ENCODE data around the gene PAXX. TPM values are rescaled to one million over a fixed set of nuclear protein-coding genes. Genes with fewer than 3 reads are reported as not detected.

Gene PAXX
- 22.2 and 22.3 TPM in 2 replicates for total RNA-seq

GRCh38 chr9:136991993-136992818 is at the start of gene PAXX:
Gene PAXX, plus strand, starts transcription at chr9:136992422. Its CDS starts 22 bp downstream, at chr9:136992444.

DNA sequence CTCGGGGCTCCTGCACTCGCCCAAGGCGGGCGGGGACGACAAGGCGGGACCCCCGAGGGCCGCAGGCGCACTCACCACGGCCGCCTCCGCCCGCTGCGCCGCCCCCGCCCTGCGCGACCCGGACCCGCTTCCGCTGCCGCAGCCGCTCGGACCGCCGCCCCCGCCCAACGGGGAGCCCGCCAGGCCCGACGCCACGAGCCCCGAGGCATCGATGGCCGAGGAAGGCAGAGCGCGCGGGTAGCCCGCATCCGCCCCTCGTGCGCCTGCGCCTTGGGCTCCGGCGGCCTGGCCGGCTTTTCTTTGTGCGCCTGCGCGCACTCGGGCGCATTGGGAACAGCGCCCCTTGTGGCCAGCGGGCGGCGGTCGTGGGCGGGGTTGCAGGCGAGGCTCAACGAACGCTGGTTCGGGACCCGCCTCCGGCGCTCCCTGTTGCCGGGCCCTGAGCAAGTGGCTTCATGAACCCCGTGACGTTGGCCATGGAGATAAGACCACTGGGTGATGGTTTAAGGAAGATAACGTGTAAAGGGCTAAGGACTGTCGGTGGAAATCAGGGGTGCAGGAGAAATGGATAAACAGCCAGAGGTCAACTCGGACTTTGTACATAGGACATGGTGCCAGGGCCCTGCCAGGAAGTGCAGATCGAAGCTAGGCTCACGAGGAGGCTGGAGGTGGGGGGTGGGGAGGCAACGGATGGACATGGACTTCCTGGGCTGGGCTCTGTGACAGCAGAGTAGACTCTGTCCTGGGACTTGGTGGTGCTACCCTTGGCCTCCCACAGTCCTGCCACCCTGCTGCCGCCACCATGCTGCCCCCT is 47.5 kb upstream of the PAXX start, which contains the start of the genes C8G and FBXW5:
Gene C8G, plus strand, starts transcription at position 725 of the 814 bp plus-strand sequence. Its CDS starts 78 bp downstream, at position 803.
Gene FBXW5, minus strand, starts transcription at position 220 of the 814 bp plus-strand sequence. CDS start 655 bp downstream, outside the sequence.

DNA sequence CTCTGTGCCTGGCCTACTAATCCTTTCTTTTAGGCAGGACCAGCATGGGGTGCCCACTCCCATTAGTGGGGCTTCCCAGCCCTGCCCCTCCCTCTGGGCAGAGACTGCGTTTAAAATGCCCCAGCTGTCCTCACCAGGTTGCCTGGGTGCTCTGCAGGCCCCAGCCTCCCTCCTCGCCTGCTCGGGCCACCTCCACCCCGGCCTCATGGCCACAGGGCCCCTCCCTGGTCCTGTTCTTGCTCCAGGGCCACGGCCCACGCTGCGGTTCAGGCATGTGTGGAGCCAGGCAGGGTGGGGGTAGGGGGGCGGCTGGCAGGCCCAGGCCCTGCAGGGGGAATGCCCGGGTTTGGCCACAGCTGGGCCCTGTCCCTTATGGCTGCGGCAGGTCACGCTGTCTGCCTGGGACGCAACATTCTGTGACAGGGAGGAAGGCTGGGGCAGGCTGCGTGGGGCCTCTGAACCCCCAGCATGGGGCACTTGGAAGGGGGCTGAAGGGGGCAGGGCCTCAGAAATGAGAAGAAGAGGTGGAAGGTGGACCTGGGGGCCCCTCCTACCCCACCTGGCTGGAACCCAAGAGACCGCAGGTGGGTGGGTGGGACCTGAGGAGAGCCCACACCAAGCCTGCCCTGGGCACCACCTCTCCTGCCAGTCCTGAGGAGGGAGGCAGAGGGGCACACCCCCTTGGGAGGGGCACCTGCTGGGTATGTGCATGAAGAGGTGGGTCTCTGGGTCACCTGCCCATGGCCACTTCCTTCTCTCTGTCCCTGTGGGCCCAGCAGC is 40.5 kb upstream of the PAXX start, which contains the start of gene LCN12:
Gene LCN12, plus strand, starts transcription at position 733 of the 780 bp plus-strand sequence. CDS start 55 bp downstream, outside the sequence.

GRCh38 chr9:136977223-136977622 is 15.0 kb upstream of the PAXX start, which contains the start of gene PTGDS:
Gene PTGDS, plus strand, starts transcription at chr9:136977504. Its CDS starts 75 bp downstream, at chr9:136977579.

GRCh38 chr9:136982232-136983051 is 9.8 kb upstream of the PAXX start, which contains the start of gene LCNL1:
Gene LCNL1, plus strand, starts transcription at chr9:136982993. Its CDS starts 594 bp downstream, at chr9:136983587.

GRCh38 chr9:136996361-136997292 is 4.4 kb downstream of the PAXX start, which contains the start of gene CLIC3:
Gene CLIC3, minus strand, starts transcription at chr9:136996568. Its CDS starts 25 bp downstream, at chr9:136996543.

DNA sequence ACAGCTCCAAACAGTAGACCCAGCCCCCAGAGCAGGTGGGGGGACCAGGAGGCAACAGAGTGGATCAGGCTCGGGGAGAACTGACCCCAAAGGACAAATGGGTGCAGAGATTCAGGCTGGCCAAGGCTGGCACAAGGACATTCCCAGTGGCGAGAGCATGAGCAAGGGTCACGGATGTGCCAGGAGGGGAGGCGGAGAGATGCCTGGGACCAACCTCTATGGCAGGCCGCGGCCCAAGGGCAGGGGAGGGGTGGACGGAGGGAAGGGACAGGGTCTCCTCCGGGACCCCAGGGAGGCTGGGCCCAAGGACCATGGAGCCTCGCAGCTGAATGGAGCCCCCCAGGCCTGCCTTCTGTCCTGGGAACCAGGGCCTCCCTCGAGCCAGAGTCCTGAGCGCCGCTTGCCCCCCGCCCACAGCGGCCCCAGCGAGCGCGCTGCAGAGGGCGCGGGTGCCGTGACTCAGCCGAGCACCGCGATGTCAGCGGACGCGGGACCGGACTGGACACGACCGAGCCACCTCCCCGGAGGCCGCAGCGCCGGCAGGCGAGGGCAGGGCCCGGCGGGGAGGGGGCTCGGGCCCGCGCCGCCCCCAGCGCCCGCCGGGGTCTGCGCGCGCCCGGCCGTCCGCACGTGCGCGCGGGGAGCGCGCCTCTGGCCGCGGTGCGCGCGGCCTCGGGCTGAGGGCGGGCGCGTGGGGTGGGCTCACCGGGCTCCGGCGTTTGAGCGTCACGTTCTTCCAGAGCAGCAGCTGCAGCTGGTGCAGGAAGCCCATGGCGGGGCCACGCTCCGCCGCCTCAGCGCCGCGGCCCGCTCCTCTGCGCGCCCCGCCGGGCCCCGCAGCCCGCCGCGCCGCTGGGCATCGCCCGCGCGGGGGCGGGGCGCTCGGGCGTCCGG is 35.4 kb downstream of the PAXX start, which contains the start of gene ABCA2:
Gene ABCA2, minus strand, starts transcription at position 869 of the 894 bp plus-strand sequence. Its CDS starts 97 bp downstream, at position 772.

DNA sequence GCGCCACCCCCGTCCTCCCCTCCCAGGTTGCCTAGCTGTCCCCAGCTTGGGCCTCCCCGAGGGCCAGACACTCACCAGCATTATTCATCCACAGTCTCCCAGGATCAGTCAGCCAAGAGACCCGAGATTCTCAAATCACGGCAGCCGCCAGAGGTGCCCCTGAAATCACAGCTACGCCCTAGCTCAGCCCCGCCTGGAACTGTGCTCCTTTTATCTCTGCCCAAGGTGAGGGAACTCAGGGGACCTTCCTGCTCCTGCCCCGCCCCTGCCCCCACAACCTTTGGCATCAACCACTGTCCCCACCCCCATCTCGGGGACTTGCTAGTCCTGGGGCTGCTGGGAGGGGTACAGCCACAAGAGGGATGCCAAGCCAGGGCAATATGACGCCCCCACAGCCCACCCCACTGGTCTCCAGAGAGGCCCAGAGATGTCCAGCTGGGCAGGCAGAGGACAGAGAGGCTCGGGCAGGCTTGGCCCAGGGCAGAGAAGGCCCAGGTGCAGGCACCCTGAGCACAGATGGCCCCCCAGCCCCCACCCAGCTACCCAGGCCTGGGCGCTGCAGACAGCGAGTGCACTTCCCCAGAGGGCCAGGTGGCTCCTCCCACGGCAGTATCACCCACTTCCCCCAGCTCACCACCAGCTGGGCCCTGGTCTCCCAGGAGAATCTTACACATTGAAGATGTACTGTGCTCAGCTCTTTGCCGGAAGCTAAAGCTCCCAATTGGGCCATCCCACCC is 39.9 kb downstream of the PAXX start, which contains the start of gene FUT7:
Gene FUT7, minus strand, starts transcription at position 185 of the 737 bp plus-strand sequence. Its CDS starts 97 bp downstream, at position 88.

Other genes starting within 250 kb of the PAXX start
- not detected in 2 replicates for gene LCN10, start 249.5 kb upstream of the PAXX start, total RNA-seq
- not detected in 2 replicates for gene LCN6, start 243.9 kb upstream of the PAXX start, total RNA-seq
- gene LCN8, start 234.2 kb upstream of the PAXX start, total RNA-seq = not detected in 2 replicates
- gene LCN15, start 227.9 kb upstream of the PAXX start, total RNA-seq = not detected in 2 replicates
- 43.6 and 52.5 TPM in 2 replicates for gene TMEM141, start 201.1 kb upstream of the PAXX start, total RNA-seq
- gene CCDC183, start 196.1 kb upstream of the PAXX start, total RNA-seq = 0.39 and 1.1 TPM in 2 replicates
- 38.4 and 41.8 TPM in 2 replicates for gene RABL6, start 184.5 kb upstream of the PAXX start, total RNA-seq
- gene AJM1, start 149.9 kb upstream of the PAXX start, total RNA-seq = 1.1 and 1.4 TPM in 2 replicates
- gene PHPT1, start 143.0 kb upstream of the PAXX start, total RNA-seq = 109 TPM in 2 replicates
- gene MAMDC4, start 140.1 kb upstream of the PAXX start, total RNA-seq = 0.37 and 0.78 TPM in 2 replicates
- gene EDF1, start 126.1 kb upstream of the PAXX start, total RNA-seq = 418 and 434 TPM in 2 replicates
- 3.9 and 5.9 TPM in 2 replicates for gene TRAF2, start 105.9 kb upstream of the PAXX start, total RNA-seq
- gene FBXW5, start 47.7 kb upstream of the PAXX start, total RNA-seq = 137 and 146 TPM in 2 replicates
- not detected in 2 replicates for gene C8G, start 47.2 kb upstream of the PAXX start, total RNA-seq
- gene LCN12, start 40.1 kb upstream of the PAXX start, total RNA-seq = not detected in 2 replicates
- gene PTGDS, start 14.9 kb upstream of the PAXX start, total RNA-seq = 211 and 233 TPM in 2 replicates
- gene LCNL1, start 9.4 kb upstream of the PAXX start, total RNA-seq = 0.73 TPM in 1 of 2 replicates, not detected in the other
- gene CLIC3, start 4.1 kb downstream of the PAXX start, total RNA-seq = 0.83 and 3.2 TPM in 2 replicates
- 27.1 and 27.6 TPM in 2 replicates for gene ABCA2, start 35.8 kb downstream of the PAXX start, total RNA-seq
- not detected in 2 replicates for gene FUT7, start 39.7 kb downstream of the PAXX start, total RNA-seq
- 58.8 and 86.1 TPM in 2 replicates for gene NPDC1, start 53.8 kb downstream of the PAXX start, total RNA-seq
- gene ENTPD2, start 61.6 kb downstream of the PAXX start, total RNA-seq = not detected in 2 replicates
- 0.34 and 0.75 TPM in 2 replicates for gene SAPCD2, start 78.1 kb downstream of the PAXX start, total RNA-seq
- gene UAP1L1, start 85.1 kb downstream of the PAXX start, total RNA-seq = 6.0 and 9.9 TPM in 2 replicates
- 59.6 and 67.2 TPM in 2 replicates for gene MAN1B1, start 94.6 kb downstream of the PAXX start, total RNA-seq
- 97.4 and 113 TPM in 2 replicates for gene DPP7, start 122.3 kb downstream of the PAXX start, total RNA-seq
- 0.29 TPM in 1 of 2 replicates, not detected in the other for gene GRIN1, start 146.7 kb downstream of the PAXX start, total RNA-seq
- not detected in 2 replicates for gene LRRC26, start 177.6 kb downstream of the PAXX start, total RNA-seq
- gene TMEM210, start 179.6 kb downstream of the PAXX start, total RNA-seq = not detected in 2 replicates
- gene ANAPC2, start 196.1 kb downstream of the PAXX start, total RNA-seq = 10.9 and 19.1 TPM in 2 replicates
- gene SSNA1, start 196.3 kb downstream of the PAXX start, total RNA-seq = 50.5 and 62.2 TPM in 2 replicates
- 9.4 and 14.9 TPM in 2 replicates for gene TPRN, start 208.3 kb downstream of the PAXX start, total RNA-seq
- 33.2 and 33.7 TPM in 2 replicates for gene TMEM203, start 213.2 kb downstream of the PAXX start, total RNA-seq
- 8.0 and 9.5 TPM in 2 replicates for gene NDOR1, start 213.3 kb downstream of the PAXX start, total RNA-seq
- not detected in 2 replicates for gene RNF208, start 229.8 kb downstream of the PAXX start, total RNA-seq
- gene CYSRT1, start 232.8 kb downstream of the PAXX start, total RNA-seq = 1.4 TPM in 1 of 2 replicates, not detected in the other
- not detected in 2 replicates for gene RNF224, start 235.1 kb downstream of the PAXX start, total RNA-seq
- not detected in 2 replicates for gene SLC34A3, start 238.5 kb downstream of the PAXX start, total RNA-seq
- gene TUBB4B, start 248.9 kb downstream of the PAXX start, total RNA-seq = 118 and 122 TPM in 2 replicates